HG02870 (cell line): ENCODE data around the gene PNMA6E.

Experiments
- ATAC-seq: cut with Tn5 transposase; IDR thresholded peaks from one replicate; pipeline ENCODE4 v1.9.1; 2021; ENCODE audit warnings: mild to moderate bottlenecking, moderate library complexity; ENCODE audit not compliant: unreplicated experiment

PNMA6E gene

GRCh38 chrX:153401133-153401764 is at the start of gene PNMA6E:
PNMA6E (minus strand) TSS chrX:153401350; CDS start chrX:153398849, 2,501 bp downstream.
- no peak for ATAC-seq

GRCh38 chrX:153450949-153451277 is 49.8 kb upstream of the PNMA6E start:
- ATAC-seq, result no peak

- no peak for ATAC-seq
Measured at GRCh38 chrX:153450114-153450948, 49.2 kb upstream of the PNMA6E start.

GRCh38 chrX:153449368-153450113 is 48.4 kb upstream of the PNMA6E start:
- ATAC-seq, result no peak

- ATAC-seq, result no peak
Measured at GRCh38 chrX:153448556-153449367, 47.6 kb upstream of the PNMA6E start.

GRCh38 chrX:153447581-153447960 is 46.4 kb upstream of the PNMA6E start:
- no peak for ATAC-seq

- ATAC-seq, result no peak
Measured at GRCh38 chrX:153446950-153447580, 45.9 kb upstream of the PNMA6E start.

GRCh38 chrX:153446636-153446936 is 45.4 kb upstream of the PNMA6E start:
- ATAC-seq, result no peak

- ATAC-seq, result no peak
Measured at GRCh38 chrX:153445856-153446635, 44.9 kb upstream of the PNMA6E start, which contains the start of gene TREX2. TREX2 (minus strand) TSS chrX:153446056; CDS start chrX:153445430, 626 bp downstream.

GRCh38 chrX:153445106-153445855 is 44.1 kb upstream of the PNMA6E start:
- ATAC-seq, result no peak

GRCh38 chrX:153444333-153445011 is 43.3 kb upstream of the PNMA6E start:
- no peak for ATAC-seq

- ATAC-seq, result no peak
Measured at GRCh38 chrX:153443476-153444332, 42.6 kb upstream of the PNMA6E start.

- no peak for ATAC-seq
Measured at GRCh38 chrX:153442463-153442862, 41.3 kb upstream of the PNMA6E start.

- ATAC-seq, result no peak
Measured at GRCh38 chrX:153441981-153442380, 40.8 kb upstream of the PNMA6E start.

GRCh38 chrX:153441296-153441695 is 40.1 kb upstream of the PNMA6E start:
- ATAC-seq, result no peak

GRCh38 chrX:153440556-153441135 is 39.5 kb upstream of the PNMA6E start:
- ATAC-seq, result no peak

GRCh38 chrX:153439977-153440376 is 38.8 kb upstream of the PNMA6E start:
- no peak for ATAC-seq
